Effector CD8-positive, alpha-beta T cell (primary cell): ENCODE measurements around the gene MYO15B.

Experiments
- DNase-seq: peaks from one replicate; lab custom pipeline; 2025; lab: John Stamatoyannopoulos, UW
- total RNA-seq, 4 experiments: gene quantifications; one replicate each; lab custom pipeline; 2026; lab: John Stamatoyannopoulos, UW

The MYO15B gene
- total RNA-seq = 52.2 to 177 (median 87.9) reads per million in 4 experiments

- peak; percentile 56 for DNase-seq
Measured at GRCh38 chr17:75587675-75588595, at the start of gene MYO15B. Gene MYO15B (plus strand): TSS chr17:75587800. CDS start chr17:75588058, 258 bp downstream.

GRCh38 chr17:75539967-75540729, 47.5 kb upstream of the MYO15B start:
- no peak for DNase-seq

DNA sequence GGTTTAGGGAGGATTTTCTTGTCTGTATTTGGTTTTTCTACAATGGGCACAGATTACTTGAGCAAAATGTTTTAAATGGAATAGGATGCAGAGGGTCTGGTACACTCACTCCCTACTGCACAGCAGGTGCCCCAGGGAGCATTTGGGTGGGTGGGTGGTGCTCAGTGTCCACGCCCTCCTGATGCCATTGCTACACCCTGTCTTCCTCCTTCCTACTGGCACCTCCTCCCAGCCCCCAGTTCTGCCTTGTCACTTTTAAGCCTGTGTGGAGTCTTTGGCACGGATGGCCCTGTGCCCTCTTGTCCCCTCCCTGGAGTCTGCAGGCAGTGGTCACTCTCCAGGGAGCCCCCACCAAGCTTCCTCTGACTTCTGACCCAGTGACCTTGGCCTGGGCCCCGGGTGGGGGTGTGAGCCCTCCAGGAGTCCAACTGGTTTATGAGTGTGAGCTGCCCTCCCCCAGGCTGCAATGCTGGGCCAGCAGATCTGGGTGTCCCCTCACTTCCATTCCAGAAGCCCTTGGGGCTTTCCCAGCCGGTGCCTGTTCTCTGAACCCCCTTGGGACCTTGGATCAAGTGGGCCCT, 46.6 kb upstream of the MYO15B start:
- no peak for DNase-seq

DNA sequence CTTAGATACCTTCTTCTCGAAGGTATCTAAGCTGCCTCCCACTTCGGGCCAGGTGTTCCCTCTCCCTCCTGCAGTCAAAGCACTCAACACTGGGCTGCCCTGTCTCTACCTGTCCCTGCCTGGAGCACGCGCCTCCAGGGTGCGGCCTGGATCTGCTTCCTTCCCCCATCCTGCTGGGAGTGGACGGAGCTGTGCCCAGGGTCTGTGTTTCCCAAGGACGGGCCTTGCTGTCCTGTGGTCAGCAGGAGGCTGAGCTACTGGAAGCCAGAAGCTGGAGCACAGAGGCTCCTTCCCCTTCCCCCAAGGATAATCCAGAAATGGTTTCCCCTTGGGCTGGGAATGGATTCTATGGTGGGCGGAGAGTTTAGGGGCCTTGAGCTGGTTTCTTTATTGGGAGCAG, 45.4 kb upstream of the MYO15B start:
- no peak for DNase-seq

DNA sequence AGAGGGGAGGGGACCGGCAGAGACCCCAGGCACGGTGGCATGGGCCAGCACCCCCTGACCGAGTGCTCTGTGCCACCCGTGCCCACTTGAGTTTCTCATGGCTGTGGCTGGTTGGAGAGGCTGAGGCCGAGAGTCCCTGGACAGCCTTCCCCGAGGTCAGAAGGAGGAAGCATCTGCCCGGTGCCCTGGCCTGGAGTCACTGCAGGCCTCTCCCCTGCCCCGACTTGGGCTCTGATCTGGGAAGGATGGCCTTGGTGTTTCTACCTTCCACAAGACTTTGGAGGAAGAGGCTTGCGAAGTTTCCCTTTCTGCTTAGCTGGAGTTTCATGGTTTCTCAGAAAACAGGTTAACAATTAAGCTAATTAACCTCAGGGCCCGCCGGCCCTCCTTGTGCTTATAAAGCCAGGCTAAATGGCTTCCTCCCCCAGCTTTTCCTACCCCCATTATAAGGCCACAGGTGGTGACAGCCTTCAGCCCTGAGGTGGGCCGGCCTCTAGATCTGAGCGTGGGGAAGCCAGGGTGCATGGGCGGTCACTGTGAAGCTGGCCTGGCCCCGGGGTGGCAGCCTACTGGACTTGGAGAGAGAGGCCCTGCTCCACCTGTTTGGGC, 44.8 kb upstream of the MYO15B start:
- no peak for DNase-seq

DNA sequence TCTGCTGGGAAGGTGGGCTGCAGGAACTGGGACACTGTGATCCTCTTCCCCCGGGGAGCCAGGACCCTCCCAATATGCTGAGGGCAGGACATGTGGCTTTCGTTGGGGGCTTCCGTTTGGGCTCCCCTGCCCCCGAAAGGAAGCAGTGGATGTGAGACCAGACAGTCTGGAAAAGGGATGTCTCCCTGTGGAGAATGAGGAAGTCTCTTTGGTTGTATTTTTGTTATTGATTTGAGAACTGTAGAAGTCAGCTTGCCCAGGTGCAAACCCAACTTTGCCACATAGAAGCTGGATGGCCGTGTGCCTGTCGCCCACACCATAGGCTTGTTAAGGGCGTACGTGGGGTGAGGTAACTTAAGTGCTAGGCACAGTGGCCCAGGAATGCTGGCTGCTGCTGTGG, 43.4 kb upstream of the MYO15B start:
- DNase-seq = no peak

- no peak for DNase-seq
Measured at GRCh38 chr17:75546181-75546580, 41.4 kb upstream of the MYO15B start.

DNA sequence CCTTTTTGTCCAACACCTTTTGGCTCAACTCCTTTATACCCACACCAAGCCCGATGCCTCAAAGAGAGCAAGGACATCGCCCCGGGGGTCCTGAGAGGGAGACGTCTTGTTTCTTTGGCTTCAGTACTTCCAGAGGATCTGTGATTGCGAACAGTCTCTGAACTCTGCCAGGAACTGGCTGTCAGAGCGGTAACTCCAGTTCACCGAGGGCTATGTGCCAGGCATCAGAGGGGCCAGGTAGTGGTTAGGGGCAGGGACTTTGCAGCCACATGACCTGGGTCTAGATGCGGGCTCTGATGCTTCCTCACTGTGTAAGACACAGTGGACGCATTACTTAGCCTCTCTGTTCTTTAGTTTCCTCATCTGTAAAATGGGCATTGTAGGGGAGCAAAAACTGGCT, 40.5 kb upstream of the MYO15B start:
- DNase-seq = no peak

DNA sequence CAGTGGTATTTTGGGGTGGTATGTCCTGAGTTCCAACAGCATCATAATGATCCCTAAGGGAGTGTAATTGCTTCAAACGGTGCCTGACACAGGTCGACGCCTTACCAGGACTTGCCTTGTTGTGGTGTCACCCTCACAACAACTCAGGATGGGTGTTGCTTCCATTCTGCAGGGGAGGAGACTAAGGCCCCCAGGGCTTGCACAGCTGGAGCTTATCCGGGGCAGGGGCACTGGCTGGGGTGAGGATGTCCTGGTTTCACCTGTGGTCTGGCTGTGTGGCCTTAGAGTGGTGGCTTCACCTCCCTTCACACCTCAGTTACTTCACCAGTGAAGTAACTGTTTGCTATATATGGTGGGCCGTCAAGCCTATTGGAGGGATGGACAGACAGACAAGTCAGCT, 38.8 kb upstream of the MYO15B start:
- no peak for DNase-seq

DNA sequence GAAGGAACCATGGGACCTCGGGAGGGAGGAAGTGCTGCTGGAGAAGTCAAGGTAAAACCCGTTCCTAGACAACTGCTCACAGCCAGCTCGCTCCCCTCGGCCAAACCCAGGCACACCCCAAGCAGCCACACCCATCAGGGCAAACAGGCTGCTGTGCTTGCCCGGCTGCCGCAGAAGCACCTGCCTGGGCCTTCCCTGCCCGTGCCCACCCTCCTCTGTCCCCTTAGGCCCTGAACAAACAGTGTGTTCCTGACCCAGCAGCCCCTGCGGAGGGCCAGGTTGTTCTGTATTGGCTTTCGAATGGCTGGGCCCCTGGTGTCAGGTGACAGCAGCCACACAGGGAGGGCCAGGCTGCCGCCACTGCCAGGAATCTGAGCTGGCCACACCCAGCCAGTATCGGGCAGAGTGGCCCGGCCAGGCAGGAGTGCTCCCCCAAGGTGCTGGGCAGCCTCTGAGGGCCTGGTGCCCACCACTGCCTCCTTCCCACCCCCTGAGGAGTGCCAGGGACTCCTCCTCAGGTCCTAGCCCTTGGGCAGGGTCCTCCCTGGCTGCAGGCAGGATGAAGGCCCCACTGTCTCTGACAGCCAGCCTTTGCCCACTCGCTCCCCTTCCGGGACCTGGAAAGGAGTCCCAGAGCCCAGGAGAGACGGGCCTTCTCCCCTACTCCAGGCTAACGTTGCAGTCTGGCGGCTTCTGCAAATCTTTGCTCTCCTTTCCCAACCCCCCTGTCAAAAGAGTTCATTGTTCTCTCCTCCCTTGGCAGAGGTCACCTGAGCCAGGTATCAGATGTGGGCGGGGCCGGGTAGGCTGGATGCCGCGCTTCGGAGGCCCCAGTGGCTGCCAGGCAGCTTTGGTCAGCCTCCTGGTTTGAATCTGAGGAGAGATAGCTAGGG, 38.1 kb upstream of the MYO15B start:
- DNase-seq = no peak

- DNase-seq = no peak
Measured at GRCh38 chr17:75550139-75550465, 37.5 kb upstream of the MYO15B start.

GRCh38 chr17:75551266-75551665, 36.3 kb upstream of the MYO15B start:
- no peak for DNase-seq

DNA sequence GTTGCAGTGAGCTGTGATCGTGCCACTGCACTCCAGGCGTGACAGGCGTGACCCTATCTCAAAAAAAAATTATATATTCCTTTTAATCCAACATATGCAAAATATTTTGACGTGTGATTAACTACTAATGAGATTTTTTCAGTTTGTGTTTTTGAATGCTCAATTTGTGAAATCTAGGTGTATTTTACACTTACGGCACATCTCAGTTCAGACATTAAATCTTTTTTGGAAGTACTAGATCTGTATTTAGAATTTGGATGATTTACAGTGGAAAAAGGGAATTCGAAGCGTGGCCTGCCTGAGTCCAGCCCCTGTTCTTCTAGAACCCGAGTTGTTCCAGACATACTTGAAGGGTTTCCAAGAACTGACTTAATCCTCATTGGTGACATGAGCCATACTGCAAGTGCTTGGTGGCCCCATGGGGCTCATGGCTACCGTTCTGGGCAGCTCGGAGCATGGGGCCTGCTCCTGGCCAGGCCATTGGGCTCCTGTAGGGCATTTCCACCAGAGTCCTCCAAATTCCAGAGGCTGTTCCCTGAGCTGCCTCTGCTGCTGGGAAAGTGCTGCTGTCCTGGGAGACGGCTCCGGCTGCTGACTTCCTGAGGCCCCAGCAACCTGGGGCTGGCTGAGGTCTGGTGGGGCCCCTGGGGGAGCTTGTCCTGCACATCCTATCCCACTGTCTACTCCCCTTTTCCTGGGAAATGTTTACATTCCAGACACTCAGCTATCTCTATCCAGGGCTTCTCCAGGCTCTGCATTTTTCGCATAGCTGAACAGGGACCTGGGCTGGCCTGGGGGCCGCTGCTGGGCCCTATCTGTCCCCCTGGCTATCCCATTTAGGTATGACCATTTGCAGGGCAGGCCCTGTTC, 34.9 kb upstream of the MYO15B start:
- no peak for DNase-seq

- DNase-seq = no peak
Measured at GRCh38 chr17:75553295-75554110, 34.1 kb upstream of the MYO15B start.

DNA sequence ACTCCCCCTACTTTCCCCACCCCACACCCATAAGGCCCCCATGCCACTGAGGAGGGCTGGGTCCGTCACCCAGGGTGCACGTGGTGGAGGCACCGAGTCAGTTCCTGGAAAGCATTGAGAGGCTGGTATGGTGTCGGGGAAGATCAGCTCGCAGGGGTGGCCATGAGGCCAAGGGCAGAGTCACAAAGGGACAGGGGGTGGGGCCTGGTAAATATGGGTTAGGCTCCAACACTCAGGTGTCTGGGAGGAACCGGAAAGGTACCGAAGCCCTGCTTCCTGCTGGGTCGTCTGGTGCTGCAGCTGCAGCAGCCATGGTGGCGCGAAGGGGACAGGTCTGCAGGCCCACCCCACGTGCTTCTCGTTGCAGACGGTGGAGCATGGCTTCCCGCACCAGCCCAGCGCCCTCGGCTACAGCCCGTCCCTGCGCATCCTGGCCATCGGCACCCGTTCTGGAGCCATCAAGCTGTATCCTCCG, 31.9 kb upstream of the MYO15B start:
- no peak for DNase-seq

- DNase-seq = no peak
Measured at GRCh38 chr17:75557075-75557851, 30.3 kb upstream of the MYO15B start.

DNA sequence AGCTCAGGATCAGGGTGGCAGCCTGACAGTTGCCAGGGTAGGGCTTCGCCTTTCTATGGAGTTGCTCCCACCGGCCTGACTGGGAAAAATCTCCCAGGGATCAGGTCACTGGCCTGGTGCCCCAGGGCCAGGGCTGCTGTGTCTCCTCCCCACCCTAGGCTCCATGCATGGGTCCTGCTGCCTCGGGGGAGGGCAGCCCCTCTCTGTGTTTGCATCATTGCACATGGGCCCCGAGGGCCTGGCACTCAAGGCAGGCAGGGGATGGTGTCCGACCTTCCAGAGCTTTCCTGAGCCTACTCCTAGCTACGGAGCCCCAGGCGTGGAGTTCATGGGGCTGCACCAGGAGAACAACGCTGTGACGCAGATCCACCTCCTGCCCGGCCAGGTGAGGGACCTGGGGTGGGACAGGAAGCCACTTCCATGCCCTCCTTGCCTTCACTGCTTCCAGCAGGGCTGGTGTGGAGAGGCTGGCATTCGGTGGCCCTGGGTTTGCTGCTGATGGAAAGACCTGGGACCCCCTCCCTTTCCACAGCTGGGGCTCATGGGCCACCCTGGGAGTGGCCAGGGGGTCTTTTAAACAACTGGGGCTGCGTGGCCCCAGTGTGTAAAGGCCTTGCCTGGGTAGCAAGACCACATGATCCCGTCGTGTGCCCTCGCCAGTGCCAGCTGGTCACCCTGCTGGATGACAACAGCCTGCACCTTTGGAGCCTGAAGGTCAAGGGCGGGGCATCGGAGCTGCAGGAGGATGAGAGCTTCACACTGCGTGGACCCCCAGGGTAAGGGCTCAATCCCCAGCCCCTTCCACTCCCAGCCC, 29.5 kb upstream of the MYO15B start:
- no peak for DNase-seq
